ENCODE results near the gene KASH5. TPM values are rescaled to one million over a fixed set of nuclear protein-coding genes. Genes with fewer than 3 reads are reported as not detected.

KASH5 gene
- total and polyA plus RNA-seq, 2 experiments from 2014 or later = 0.44 TPM; not detected in 1

DNA sequence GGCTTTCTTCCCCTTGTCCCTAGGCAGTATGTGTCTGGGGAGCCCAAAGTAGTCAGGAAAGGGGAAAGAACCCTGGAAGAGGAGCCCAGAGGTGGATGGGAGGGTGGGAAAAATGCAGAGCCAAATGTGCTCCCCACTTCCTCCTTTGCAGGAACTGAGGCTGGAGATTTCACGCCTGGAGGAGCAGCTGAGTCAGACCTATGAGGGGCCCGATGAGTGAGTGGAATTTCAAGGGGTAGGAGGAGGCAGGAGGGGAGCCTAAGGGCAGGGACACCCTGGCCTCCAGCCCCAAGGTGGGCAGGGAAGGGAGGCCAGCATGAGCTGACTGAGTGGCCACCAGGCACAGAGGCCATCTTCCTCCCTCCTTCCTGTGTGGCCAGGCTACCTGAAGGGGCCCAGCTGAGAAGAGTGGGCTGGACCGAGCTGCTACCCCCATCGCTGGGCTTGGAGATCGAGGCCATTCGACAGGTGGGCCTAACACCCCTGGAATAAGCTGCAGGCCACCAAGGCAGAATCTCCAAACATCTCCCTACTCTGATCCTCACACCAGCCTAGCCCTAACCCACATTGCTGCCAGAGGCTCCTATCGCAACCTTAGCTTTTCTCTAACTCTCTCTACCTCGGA, 20.9 kb downstream of the KASH5 start:
- Histone ChIP-seq H3K4me3 (no peak overlapping the region), H3K4me2 (no peak overlapping the region), H3K4me1 (ENCODE audit: insufficient read depth) (peaks cover 10% of the 10 kb centered on the region), H3K27me3 (ENCODE audit: insufficient read depth) (no peaks in the 10 kb centered on the region), H3K9me2 (ENCODE audit: insufficient read depth) (no peaks in the 10 kb centered on the region), H3F3A (replicated peaks; ENCODE audit: low read depth) (no peaks in the 10 kb centered on the region), H4K20me1 (replicated peaks; ENCODE audit: insufficient read depth) (no peaks in the 10 kb centered on the region), H3K79me2 (replicated peaks; ENCODE audit: insufficient read depth) (no peaks in the 10 kb centered on the region), H3K27ac (ENCODE audit: low read depth) (no peak overlapping the region), H3K36me3 (ENCODE audit: insufficient read depth) (no peaks in the 10 kb centered on the region), H2AFZ (no peak overlapping the region)
- Mint-ChIP-seq H3K4me3 (no peak overlapping the region), H3K36me3 (ENCODE audit: low read depth) (no peaks in the 10 kb centered on the region), H3K27ac (peak overlapping the region; percentile 27; the same call in 1 of the 2 replicates), H3K27me3 (ENCODE audit: insufficient read depth, low read depth, poor library complexity) (peaks cover 19% of the 10 kb centered on the region), H3K4me1 (peaks cover 13% of the 10 kb centered on the region), H3K9me3 (no peaks in the 10 kb centered on the region; the same call in 2 of the 3 replicates)
- no peak for ATAC-seq
- DNase-seq (ENCODE audit: low spot score) = no peak
- TF ChIP-seq JUNB (IDR thresholded peaks at IDR 0.05; ENCODE audit: unreplicated experiment) (no peak), STAT1 (IDR thresholded peaks at IDR 0.05; ENCODE audit: unreplicated experiment) (no peak)
- TF ChIP-seq, protein P1, sequence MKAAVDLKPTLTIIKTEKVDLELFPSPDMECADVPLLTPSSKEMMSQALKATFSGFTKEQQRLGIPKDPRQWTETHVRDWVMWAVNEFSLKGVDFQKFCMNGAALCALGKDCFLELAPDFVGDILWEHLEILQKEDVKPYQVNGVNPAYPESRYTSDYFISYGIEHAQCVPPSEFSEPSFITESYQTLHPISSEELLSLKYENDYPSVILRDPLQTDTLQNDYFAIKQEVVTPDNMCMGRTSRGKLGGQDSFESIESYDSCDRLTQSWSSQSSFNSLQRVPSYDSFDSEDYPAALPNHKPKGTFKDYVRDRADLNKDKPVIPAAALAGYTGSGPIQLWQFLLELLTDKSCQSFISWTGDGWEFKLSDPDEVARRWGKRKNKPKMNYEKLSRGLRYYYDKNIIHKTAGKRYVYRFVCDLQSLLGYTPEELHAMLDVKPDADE (IDR thresholded peaks at IDR 0.05) = no peak
- TF ChIP-seq, protein P2, sequence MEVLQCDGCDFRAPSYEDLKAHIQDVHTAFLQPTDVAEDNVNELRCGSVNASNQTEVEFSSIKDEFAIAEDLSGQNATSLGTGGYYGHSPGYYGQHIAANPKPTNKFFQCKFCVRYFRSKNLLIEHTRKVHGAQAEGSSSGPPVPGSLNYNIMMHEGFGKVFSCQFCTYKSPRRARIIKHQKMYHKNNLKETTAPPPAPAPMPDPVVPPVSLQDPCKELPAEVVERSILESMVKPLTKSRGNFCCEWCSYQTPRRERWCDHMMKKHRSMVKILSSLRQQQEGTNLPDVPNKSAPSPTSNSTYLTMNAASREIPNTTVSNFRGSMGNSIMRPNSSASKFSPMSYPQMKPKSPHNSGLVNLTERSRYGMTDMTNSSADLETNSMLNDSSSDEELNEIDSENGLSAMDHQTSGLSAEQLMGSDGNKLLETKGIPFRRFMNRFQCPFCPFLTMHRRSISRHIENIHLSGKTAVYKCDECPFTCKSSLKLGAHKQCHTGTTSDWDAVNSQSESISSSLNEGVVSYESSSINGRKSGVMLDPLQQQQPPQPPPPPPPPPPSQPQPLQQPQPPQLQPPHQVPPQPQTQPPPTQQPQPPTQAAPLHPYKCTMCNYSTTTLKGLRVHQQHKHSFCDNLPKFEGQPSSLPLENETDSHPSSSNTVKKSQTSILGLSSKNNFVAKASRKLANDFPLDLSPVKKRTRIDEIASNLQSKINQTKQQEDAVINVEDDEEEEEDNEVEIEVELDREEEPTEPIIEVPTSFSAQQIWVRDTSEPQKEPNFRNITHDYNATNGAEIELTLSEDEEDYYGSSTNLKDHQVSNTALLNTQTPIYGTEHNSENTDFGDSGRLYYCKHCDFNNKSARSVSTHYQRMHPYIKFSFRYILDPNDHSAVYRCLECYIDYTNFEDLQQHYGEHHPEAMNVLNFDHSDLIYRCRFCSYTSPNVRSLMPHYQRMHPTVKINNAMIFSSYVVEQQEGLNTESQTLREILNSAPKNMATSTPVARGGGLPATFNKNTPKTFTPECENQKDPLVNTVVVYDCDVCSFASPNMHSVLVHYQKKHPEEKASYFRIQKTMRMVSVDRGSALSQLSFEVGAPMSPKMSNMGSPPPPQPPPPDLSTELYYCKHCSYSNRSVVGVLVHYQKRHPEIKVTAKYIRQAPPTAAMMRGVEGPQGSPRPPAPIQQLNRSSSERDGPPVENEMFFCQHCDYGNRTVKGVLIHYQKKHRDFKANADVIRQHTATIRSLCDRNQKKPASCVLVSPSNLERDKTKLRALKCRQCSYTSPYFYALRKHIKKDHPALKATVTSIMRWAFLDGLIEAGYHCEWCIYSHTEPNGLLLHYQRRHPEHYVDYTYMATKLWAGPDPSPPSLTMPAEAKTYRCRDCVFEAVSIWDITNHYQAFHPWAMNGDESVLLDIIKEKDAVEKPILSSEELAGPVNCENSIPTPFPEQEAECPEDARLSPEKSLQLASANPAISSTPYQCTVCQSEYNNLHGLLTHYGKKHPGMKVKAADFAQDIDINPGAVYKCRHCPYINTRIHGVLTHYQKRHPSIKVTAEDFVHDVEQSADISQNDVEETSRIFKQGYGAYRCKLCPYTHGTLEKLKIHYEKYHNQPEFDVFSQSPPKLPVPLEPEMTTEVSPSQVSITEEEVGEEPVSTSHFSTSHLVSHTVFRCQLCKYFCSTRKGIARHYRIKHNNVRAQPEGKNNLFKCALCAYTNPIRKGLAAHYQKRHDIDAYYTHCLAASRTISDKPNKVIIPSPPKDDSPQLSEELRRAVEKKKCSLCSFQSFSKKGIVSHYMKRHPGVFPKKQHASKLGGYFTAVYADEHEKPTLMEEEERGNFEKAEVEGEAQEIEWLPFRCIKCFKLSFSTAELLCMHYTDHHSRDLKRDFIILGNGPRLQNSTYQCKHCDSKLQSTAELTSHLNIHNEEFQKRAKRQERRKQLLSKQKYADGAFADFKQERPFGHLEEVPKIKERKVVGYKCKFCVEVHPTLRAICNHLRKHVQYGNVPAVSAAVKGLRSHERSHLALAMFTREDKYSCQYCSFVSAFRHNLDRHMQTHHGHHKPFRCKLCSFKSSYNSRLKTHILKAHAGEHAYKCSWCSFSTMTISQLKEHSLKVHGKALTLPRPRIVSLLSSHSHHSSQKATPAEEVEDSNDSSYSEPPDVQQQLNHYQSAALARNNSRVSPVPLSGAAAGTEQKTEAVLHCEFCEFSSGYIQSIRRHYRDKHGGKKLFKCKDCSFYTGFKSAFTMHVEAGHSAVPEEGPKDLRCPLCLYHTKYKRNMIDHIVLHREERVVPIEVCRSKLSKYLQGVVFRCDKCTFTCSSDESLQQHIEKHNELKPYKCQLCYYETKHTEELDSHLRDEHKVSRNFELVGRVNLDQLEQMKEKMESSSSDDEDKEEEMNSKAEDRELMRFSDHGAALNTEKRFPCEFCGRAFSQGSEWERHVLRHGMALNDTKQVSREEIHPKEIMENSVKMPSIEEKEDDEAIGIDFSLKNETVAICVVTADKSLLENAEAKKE (CRISPR knock-in tag; IDR thresholded peaks at IDR 0.05) = no peak

Data from GM23338 (cell line).